GM23248 (cell line): ENCODE results near the gene HSD17B8.

ENCODE experiments used
- EZH2 ChIP-seq: fragments of 200-600 bp; sonication (generic); IDR thresholded peaks from 2 replicates; pipeline ENCODE4 v1.6.1; 2018; ENCODE audit warnings: antibody characterized with exemption, mild to moderate bottlenecking; ENCODE audit not compliant: insufficient read depth, poor library complexity, severe bottlenecking
- EZH2phosphoT487 ChIP-seq: fragments of 200-600 bp; sonication (generic); IDR thresholded peaks from 2 replicates; pipeline ENCODE4 v1.6.1; 2018; ENCODE audit warnings: antibody characterized with exemption, moderate library complexity, mild to moderate bottlenecking, low read depth; ENCODE audit not compliant: insufficient read depth

DNA sequence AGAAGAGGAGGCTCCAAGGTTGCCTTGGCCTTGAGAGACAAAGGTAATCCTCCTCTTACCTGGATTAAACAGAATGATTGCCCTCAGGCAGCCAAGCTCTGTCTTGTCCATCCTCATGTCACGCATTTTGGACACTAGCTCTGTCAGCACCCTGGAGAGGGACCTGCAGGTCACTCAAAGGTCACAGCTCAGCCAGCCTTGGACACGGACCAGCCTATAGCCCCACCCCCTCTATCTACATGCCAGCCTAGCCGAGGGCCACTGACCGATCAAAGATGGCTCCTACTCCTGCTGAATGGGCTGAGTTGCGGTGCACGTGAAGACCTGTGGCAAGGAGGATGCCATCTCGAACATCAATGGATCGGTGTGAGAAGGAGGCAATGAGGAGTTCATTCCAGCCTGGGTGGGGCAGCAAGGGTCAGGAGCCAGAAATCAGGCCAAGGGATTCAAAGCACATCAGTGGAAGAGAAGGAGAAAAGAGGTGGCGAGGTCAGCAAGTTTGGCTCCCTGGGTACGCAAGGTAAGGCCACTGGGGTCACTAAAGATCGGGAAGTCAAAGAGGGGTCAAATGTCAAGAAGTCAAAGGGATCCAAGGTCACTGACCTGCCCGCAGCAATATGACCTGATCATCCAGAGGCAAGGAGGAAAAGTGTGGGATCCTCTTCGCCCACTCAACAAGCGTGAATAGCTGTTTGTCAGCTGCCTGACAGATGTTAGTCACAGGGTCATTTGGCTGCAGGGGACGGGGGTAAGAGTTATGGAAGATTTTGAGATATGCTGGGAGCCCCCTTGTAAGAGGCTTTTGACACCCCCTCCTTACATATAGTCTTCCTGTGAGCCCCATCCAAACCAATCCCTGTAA, 8.9 kb upstream of the HSD17B8 start:
- TF ChIP-seq EZH2 (no peak), EZH2phosphoT487 (no peak)
